ENCODE data around the gene ZFX. TPM values are rescaled to one million over a fixed set of nuclear protein-coding genes. Genes with fewer than 3 reads are reported as not detected.

Gene ZFX
- total and polyA plus RNA-seq, 10 of the 15 experiments (the other 5 are each of a cell fraction or from before 2014, with no cell fraction given): 6.8 to 40.9 (median 24.6) TPM

- Histone ChIP-seq H3K4me1 (ENCODE audit: control insufficient read depth, insufficient read depth, low read length) (peaks cover 2% of the 10 kb centered on the region; the same call in 1 of the 2 replicates), H3K27me3 (replicated peaks in 1 of 2; ENCODE audit: control insufficient read depth in 2 of 2, insufficient read depth in 2 of 2, low read length in 1 of 2) (no peaks in the 10 kb centered on the region), H3K27ac (ENCODE audit: control insufficient read depth, insufficient read depth) (no peak overlapping the region), H3K9me3 (replicated peaks; ENCODE audit: control insufficient read depth, insufficient read depth, low read length) (no peaks in the 10 kb centered on the region), H3K79me2 (ENCODE audit: control insufficient read depth, insufficient read depth, low read length) (peaks cover 47% of the 10 kb centered on the region), H3K36me3 (ENCODE audit: control insufficient read depth in 2 of 2, insufficient read depth in 2 of 2, low read length in 1 of 2) (peaks cover 0 to 11% of the 10 kb centered on the region in 2 experiments; a peak in 3 of 4 replicates), H4K20me1 (ENCODE audit: control insufficient read depth, insufficient read depth) (peaks cover 4% of the 10 kb centered on the region; the same call in 1 of the 2 replicates), H3K4me2 (ENCODE audit: control insufficient read depth, insufficient read depth) (no peak overlapping the region), H2AFZ (ENCODE audit: control insufficient read depth, low read depth, low read length) (no peak overlapping the region), H3K9ac (ENCODE audit: control insufficient read depth, insufficient read depth, low read length) (no peak overlapping the region), H3K4me3 (no peak overlapping the region)
- TF ChIP-seq FOXK2 (IDR thresholded peaks at IDR 0.05): no peak
- TF ChIP-seq POLR2A (IDR thresholded peaks at IDR 0.05; ENCODE audit: low read depth, low read length): no peak
- TF ChIP-seq CEBPB (IDR thresholded peaks at IDR 0.05; ENCODE audit: borderline replicate concordance in 1 of 2, low read depth in 2 of 2, low read length in 2 of 2): no peak
- TF ChIP-seq BRCA1 (IDR thresholded peaks at IDR 0.05; ENCODE audit: low read depth, low read length): no peak
- no peak for TF ChIP-seq EGR1 (IDR thresholded peaks at IDR 0.05; ENCODE audit: borderline replicate concordance in 1 of 2, low read depth in 2 of 2, low read length in 2 of 2)
- no peak for TF ChIP-seq MEF2B (IDR thresholded peaks at IDR 0.05; ENCODE audit: partially characterized antibody, poor library complexity, severe bottlenecking)
- TF ChIP-seq MAX (IDR thresholded peaks at IDR 0.05; ENCODE audit: low read depth, low read length): no peak
- no peak for TF ChIP-seq KLF5 (IDR thresholded peaks at IDR 0.05; ENCODE audit: partially characterized antibody)
- no peak for TF ChIP-seq MLLT1 (IDR thresholded peaks at IDR 0.05)
- TF ChIP-seq FOXM1 (IDR thresholded peaks at IDR 0.05; ENCODE audit: low read depth, low read length): no peak
- TF ChIP-seq E2F4 (IDR thresholded peaks at IDR 0.05; ENCODE audit: low read depth, low read length): no peak
- TF ChIP-seq PML (IDR thresholded peaks at IDR 0.05; ENCODE audit: low read length): no peak
- no peak for TF ChIP-seq RFX5 (IDR thresholded peaks at IDR 0.05; ENCODE audit: low read depth, low read length)
- no peak for TF ChIP-seq SP1 (IDR thresholded peaks at IDR 0.05; ENCODE audit: low read depth, low read length)
- TF ChIP-seq ZBED1 (IDR thresholded peaks at IDR 0.05; ENCODE audit: borderline replicate concordance): no peak
- TF ChIP-seq MTA3 (IDR thresholded peaks at IDR 0.05; ENCODE audit: borderline replicate concordance, low read length): no peak
- ChIA-PET SMC1A (ENCODE audit: uncharacterized antibody, unreplicated experiment) (interaction anchor here (0.8 to 1.0 kb wide), 2 partner anchors 8 to 10 kb away, joined by 3 to 4 read pairs; no protein-coding TSS in a partner anchor), CTCF (no interaction called here), RAD21 (ENCODE audit: unreplicated experiment) (no interaction called here), POLR2A (interaction anchor here (0.6 kb wide), 2 partner anchors 10 to 136 kb away, joined by 3 read pairs; no protein-coding TSS in a partner anchor)
- in situ Hi-C loops (cut with MboI) (no loop called here), intact Hi-C loops (cut with micrococcal nuclease; ENCODE audit: unreplicated experiment) (no loop called here)
- 100% methylated on average over 1 of the region's 1 CpG for WGBS (ENCODE audit: insufficient coverage, insufficient replicate concordance, low lambda C conversion rate, missing lambda C conversion rate)
- FAIRE-seq: no peak
- no peak for DNase-seq (ENCODE audit: low read depth, low spot score)
- BruUV-seq (replicated peaks): no TSS peak
- ATAC-seq: no peak
Measured at GRCh38 chrX:24196509-24196908, 47.0 kb downstream of the ZFX start.
